HepG2 (cell line): ENCODE data around the gene STOM. TPM values are rescaled to one million over a fixed set of nuclear protein-coding genes. Genes with fewer than 3 reads are reported as not detected.

Experiments
- AGO2 ChIP-seq: fragments of 200-400 bp; formaldehyde crosslinking; optimal IDR thresholded peaks from 2 replicates; pipeline ENCODE3; 2017; ENCODE audit warnings: mild to moderate bottlenecking, low read depth, low read length, moderate library complexity
- ARID5B ChIP-seq: IDR thresholded peaks from 2 replicates; pipeline ENCODE4 v1.4.0; 2020; ENCODE audit warnings: mild to moderate bottlenecking, missing genetic modification reagents
- BATF2 ChIP-seq: sonication (generic); formaldehyde crosslinking; IDR thresholded peaks from 2 replicates; pipeline ENCODE4 v1.8.0; 2022; ENCODE audit warnings: mild to moderate bottlenecking, missing genetic modification reagents, moderate library complexity
- FOSL2 ChIP-seq: sonication (generic); formaldehyde crosslinking; IDR thresholded peaks from 2 replicates; pipeline ENCODE4 v1.4.0; 2020; ENCODE audit warnings: missing genetic modification reagents
- HNF4A ChIP-seq: sonication (generic); formaldehyde crosslinking; IDR thresholded peaks from 2 replicates; pipeline ENCODE4 v1.4.0; 2020; ENCODE audit warnings: missing genetic modification reagents
- JUND ChIP-seq: sonication (generic); formaldehyde crosslinking; IDR thresholded peaks from 2 replicates; pipeline ENCODE4 v1.8.0; 2022; ENCODE audit warnings: mild to moderate bottlenecking, missing genetic modification reagents
- KDM1A ChIP-seq: IDR thresholded peaks from 2 replicates; pipeline ENCODE4 v1.6.1; 2016; ENCODE audit warnings: missing compliant biosample characterization
- MIER3 ChIP-seq: IDR thresholded peaks from 2 replicates; pipeline ENCODE4 v1.6.1; 2016; ENCODE audit warnings: missing compliant biosample characterization, borderline replicate concordance
- PAWR ChIP-seq: sonication (generic); formaldehyde crosslinking; IDR thresholded peaks from 2 replicates; pipeline ENCODE4 v1.4.0; 2020; ENCODE audit warnings: missing genetic modification reagents, mild to moderate bottlenecking, borderline replicate concordance
- RFX3 ChIP-seq: IDR thresholded peaks from 2 replicates; pipeline ENCODE4 v1.6.1; 2016; ENCODE audit warnings: missing biosample characterization, missing genetic modification reagents
- RXRA ChIP-seq: sonication (generic); formaldehyde crosslinking; IDR thresholded peaks from 2 replicates; pipeline ENCODE4 v1.5.1; 2020; ENCODE audit warnings: missing genetic modification reagents
- SRY ChIP-seq: sonication (generic); formaldehyde crosslinking; IDR thresholded peaks from 2 replicates; pipeline ENCODE4 v1.8.0; 2022; ENCODE audit warnings: mild to moderate bottlenecking, missing genetic modification reagents
- ZBTB43 ChIP-seq: sonication (generic); formaldehyde crosslinking; conservative IDR thresholded peaks from 2 replicates; pipeline ENCODE4 v1.4.0; 2020; ENCODE audit warnings: missing genetic modification reagents
- ZBTB7A ChIP-seq: sonication (generic); formaldehyde crosslinking; IDR thresholded peaks from 2 replicates; pipeline ENCODE4 v1.8.0; 2022; ENCODE audit warnings: mild to moderate bottlenecking, missing genetic modification reagents
- ZNF687 ChIP-seq: sonication (generic); formaldehyde crosslinking; IDR thresholded peaks from 2 replicates; pipeline ENCODE4 v1.5.1; 2020; ENCODE audit warnings: mild to moderate bottlenecking, missing genetic modification reagents, moderate library complexity
- ZXDC ChIP-seq: sonication (generic); formaldehyde crosslinking; IDR thresholded peaks from 2 replicates; pipeline ENCODE4 v1.5.0; 2020; ENCODE audit warnings: mild to moderate bottlenecking, missing genetic modification reagents
- polyA plus RNA-seq, 8 experiments: library from polyadenylated mRNA; depleted of rRNA in 3 of 8; stranded (reverse) in 7 of 8; unstranded in 1 of 8; fragments of >200 nt; fragmentation: Illumina TruSeq in 4 of 8; extraction: Trizol in 4 of 8; gene quantifications; 2 replicates each; pipeline versions ENCODE4 v1.2.1 to v1.2.3, GENCODE V29; 2011 to 2016; ENCODE audit warnings: low read depth in 4 of 8, missing spikeins in 1 of 8, mixed read lengths in 1 of 8; ENCODE audit not compliant: insufficient read depth in 1 of 8
- total RNA-seq, 5 experiments: library from RNA; depleted of rRNA; stranded (reverse); fragments of >200 nt; fragmentation: Illumina TruSeq; extraction: Trizol; gene quantifications; 2 replicates each; pipeline ENCODE4 v1.2.3, GENCODE V29; 2016; ENCODE audit warnings: low read depth in 1 of 5

STOM gene
- total and polyA plus RNA-seq, 2 of the 13 experiments (the other 11 are each of a cell fraction or from before 2014, with no cell fraction given): 43.6 to 165 TPM

- TF ChIP-seq ZBTB43 (CRISPR knock-in tag) (no peak), ZXDC (0 out of 2 replicates have a peak, but pooled peaks have one; percentile 40), JUND (peak; percentile 24; the same call in 1 of the 2 replicates), ARID5B (CRISPR knock-in tag) (0 out of 2 replicates have a peak, but pooled peaks have one; percentile 10), ZBTB7A (CRISPR knock-in tag) (0 out of 2 replicates have a peak, but pooled peaks have one; percentile 36), AGO2 (peak; percentile 34), HNF4A (CRISPR knock-in tag) (peak; percentile 55; the same call in 1 of the 2 replicates), ZNF687 (CRISPR knock-in tag) (no peak), MIER3 (CRISPR knock-in tag) (no peak), FOSL2 (CRISPR knock-in tag) (peak; percentile 81), RFX3 (no peak), BATF2 (CRISPR knock-in tag) (no peak), KDM1A (CRISPR knock-in tag) (0 out of 2 replicates have a peak, but pooled peaks have one; percentile 41), PAWR (CRISPR knock-in tag) (no peak), SRY (no peak), RXRA (CRISPR knock-in tag) (0 out of 2 replicates have a peak, but pooled peaks have one; percentile 33)
Measured at GRCh38 chr9:121326901-121327613, 43.0 kb downstream of the STOM start (continued).
